BJ (cell line): ENCODE data around the gene SERPINB1. TPM values are rescaled to one million over a fixed set of nuclear protein-coding genes. Genes with fewer than 3 reads are reported as not detected.
"Not testable (repeated sequence)": the region's sequence is repeated elsewhere in the genome, so short reads cannot be mapped to it uniquely, and the experiment has no call there.

Experiments
- CTCF ChIA-PET: fragments of 350-600 bp; formaldehyde crosslinking; extraction: SDS; loops from one replicate; lab custom pipeline; 2021; ENCODE audit warnings: antibody characterized with exemption, inconsistent platforms; lab: Yijun Ruan, JAX
- POLR2A ChIA-PET: fragments of 300-600 bp; sonication (Branson Sonifier 250); formaldehyde crosslinking; extraction: SDS; loops from one replicate; lab custom pipeline; 2021; ENCODE audit warnings: antibody characterized with exemption; lab: Charles Lee
- DNase-seq: peaks from one replicate; pipeline ENCODE4 v3.0.0-alpha.2; 2011; ENCODE audit warnings: low read depth
- H3K27me3 ChIP-seq: 2 replicates; pipeline ENCODE4 v1.6.0; 2011; ENCODE audit warnings: low read length; ENCODE audit not compliant: control insufficient read depth, insufficient read depth
- H3K36me3 ChIP-seq: 2 replicates; pipeline ENCODE4 v1.5.1; 2011; ENCODE audit warnings: low read length; ENCODE audit not compliant: control insufficient read depth, insufficient read depth
- H3K4me3 ChIP-seq: 2 replicates; pipeline ENCODE4 v1.5.1; 2011; ENCODE audit warnings: low read depth, mild to moderate bottlenecking, control low read depth, low read length
- polyA plus RNA-seq: library from polyadenylated mRNA; depleted of rRNA; stranded (reverse); fragments of >200 nt; gene quantifications from 2 replicates; pipeline ENCODE4 v1.2.3, GENCODE V29; 2011
- TF ChIP-seq, protein P1 (sequence below): IDR thresholded peaks from 2 replicates; pipeline ENCODE4 v1.5.1; 2011; ENCODE audit warnings: low read depth, mild to moderate bottlenecking, control low read depth, inconsistent platforms, low read length, moderate library complexity; ENCODE audit not compliant: insufficient read depth

The SERPINB1 gene
- polyA plus RNA-seq, 1 experiment = 17.9 TPM

GRCh38 chr6:2803731-2804429, 37.8 kb downstream of the SERPINB1 start:
- POLR2A ChIA-PET = no interaction called here
- no peaks in the 10 kb centered on the region for H3K27me3 ChIP-seq
- no peak for DNase-seq
- TF ChIP-seq, protein P1, sequence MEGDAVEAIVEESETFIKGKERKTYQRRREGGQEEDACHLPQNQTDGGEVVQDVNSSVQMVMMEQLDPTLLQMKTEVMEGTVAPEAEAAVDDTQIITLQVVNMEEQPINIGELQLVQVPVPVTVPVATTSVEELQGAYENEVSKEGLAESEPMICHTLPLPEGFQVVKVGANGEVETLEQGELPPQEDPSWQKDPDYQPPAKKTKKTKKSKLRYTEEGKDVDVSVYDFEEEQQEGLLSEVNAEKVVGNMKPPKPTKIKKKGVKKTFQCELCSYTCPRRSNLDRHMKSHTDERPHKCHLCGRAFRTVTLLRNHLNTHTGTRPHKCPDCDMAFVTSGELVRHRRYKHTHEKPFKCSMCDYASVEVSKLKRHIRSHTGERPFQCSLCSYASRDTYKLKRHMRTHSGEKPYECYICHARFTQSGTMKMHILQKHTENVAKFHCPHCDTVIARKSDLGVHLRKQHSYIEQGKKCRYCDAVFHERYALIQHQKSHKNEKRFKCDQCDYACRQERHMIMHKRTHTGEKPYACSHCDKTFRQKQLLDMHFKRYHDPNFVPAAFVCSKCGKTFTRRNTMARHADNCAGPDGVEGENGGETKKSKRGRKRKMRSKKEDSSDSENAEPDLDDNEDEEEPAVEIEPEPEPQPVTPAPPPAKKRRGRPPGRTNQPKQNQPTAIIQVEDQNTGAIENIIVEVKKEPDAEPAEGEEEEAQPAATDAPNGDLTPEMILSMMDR = no peak
- no peaks in the 10 kb centered on the region for H3K36me3 ChIP-seq
- H3K4me3 ChIP-seq = no peak overlapping the region
- CTCF ChIA-PET = interaction anchor here (1.0 to 1.7 kb wide), 2 partner anchors 13 to 185 kb away, joined by 3 to 6 read pairs; no protein-coding TSS in a partner anchor

GRCh38 chr6:2802521-2803060, 39.1 kb downstream of the SERPINB1 start:
- H3K4me3 ChIP-seq = no peak overlapping the region
- DNase-seq = no peak
- H3K36me3 ChIP-seq = no peaks in the 10 kb centered on the region
- no peaks in the 10 kb centered on the region for H3K27me3 ChIP-seq
- ChIA-PET CTCF (no interaction called here), POLR2A (no interaction called here)
- TF ChIP-seq, protein P1 = no peak

DNA sequence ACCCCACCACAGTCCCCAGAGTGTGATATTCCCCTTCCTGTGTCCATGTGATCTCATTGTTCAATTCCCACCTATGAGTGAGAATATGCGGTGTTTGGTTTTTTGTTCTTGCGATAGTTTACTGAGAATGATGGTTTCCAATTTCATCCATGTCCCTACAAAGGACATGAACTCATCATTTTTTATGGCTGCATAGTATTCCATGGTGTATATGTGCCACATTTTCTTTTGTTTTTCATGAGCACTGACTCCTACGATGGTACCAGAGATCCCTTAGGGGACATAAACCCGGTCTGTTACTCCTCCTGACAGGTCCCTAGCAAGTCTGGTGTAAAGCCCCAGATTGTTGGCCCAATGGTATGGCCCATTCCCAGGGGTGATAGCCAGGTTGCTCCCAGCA, 40.0 kb downstream of the SERPINB1 start:
- H3K4me3 ChIP-seq, CTCF ChIA-PET, H3K27me3 ChIP-seq, DNase-seq, H3K36me3 ChIP-seq, POLR2A ChIA-PET: not testable (repeated sequence)

GRCh38 chr6:2800552-2801316, 40.9 kb downstream of the SERPINB1 start:
- TF ChIP-seq, protein P1 = no peak
- Histone ChIP-seq H3K4me3 (no peak overlapping the region), H3K36me3 (no peaks in the 10 kb centered on the region), H3K27me3 (no peaks in the 10 kb centered on the region)
- POLR2A ChIA-PET = no interaction called here
- CTCF ChIA-PET = interaction anchor here (1.3 kb wide), 1 partner anchor 46 kb away, joined by 3 read pairs; no protein-coding TSS in a partner anchor
- no peak for DNase-seq

GRCh38 chr6:2799936-2800527, 41.6 kb downstream of the SERPINB1 start:
- Histone ChIP-seq H3K27me3 (no peaks in the 10 kb centered on the region), H3K4me3 (no peak overlapping the region), H3K36me3 (no peaks in the 10 kb centered on the region)
- CTCF ChIA-PET = interaction anchor here (1.0 to 1.3 kb wide), 2 partner anchors 9 to 46 kb away, joined by 3 read pairs; no protein-coding TSS in a partner anchor
- no peak for DNase-seq
- POLR2A ChIA-PET = no interaction called here
- TF ChIP-seq, protein P1 = no peak
